Ammon's horn (tissue), 1 donor: ENCODE measurements around the gene BMPR1B.

Source experiments
- DNase-seq: peaks from one replicate; pipeline ENCODE4 v3.0.0-alpha.2; 2016; ENCODE audit warnings: low spot score

BMPR1B gene

GRCh38 chr4:94912606-94913005 lies 154.9 kb downstream of the BMPR1B start:
- no peak for DNase-seq

DNA sequence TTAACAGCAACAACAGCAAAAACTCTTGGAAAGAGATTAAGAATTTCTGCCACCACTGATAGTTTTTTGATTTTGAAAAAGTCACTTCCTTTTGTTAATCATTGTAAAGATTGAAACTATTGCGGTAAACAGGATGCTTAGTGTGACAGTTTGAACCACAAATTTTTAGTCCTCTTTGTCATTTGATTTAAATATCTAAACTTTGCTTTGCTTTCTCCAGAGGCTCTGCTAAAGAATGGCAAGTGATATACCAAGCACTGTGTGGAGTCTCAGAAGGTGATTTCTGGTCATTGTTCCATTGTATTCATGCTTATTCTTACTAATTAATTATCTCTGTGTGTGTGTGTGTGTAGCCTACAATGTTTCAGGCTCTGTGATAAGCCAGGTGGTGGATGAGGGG lies 155.6 kb downstream of the BMPR1B start:
- DNase-seq = no peak

DNA sequence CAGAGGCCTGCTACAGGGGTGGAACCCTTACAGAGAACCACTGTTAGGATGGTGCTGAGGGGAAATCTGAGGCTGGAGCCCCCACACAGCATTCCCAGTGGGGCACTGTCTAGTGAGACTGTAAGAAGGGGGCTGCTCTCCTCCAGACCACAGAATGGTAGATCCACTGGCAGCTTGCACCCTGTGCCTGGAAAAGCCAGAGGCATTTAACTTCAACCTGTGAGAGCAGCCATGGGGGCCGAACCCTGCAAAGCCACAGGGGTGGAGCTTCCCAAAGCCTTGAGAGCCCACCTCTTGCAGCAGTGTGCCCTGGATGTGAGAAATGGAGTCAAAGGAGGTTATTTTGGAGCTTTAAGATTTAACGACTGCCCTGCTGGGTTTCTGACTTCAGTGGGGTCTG lies 159.4 kb downstream of the BMPR1B start:
- no peak for DNase-seq

DNA sequence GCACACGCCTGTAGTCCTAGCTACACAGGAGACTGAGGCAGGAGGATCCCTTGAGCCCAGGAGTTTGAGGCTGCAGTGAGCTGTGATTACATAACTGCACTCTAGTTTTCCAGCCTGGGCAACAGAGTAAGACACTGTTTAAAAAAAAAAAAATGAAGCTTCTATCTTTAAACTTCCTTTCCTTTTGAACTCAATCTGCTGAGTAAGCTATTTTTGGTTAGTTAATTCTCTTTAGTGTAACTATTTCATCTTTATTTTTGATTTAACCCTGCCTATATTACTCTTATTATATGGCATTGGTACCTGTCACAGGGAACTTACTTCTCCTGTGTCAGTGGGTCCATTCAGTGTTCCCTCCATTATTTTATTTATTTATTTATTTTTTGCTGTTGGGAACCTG lies 160.8 kb downstream of the BMPR1B start:
- no peak for DNase-seq

GRCh38 chr4:94920369-94920768 lies 162.6 kb downstream of the BMPR1B start:
- no peak for DNase-seq

DNA sequence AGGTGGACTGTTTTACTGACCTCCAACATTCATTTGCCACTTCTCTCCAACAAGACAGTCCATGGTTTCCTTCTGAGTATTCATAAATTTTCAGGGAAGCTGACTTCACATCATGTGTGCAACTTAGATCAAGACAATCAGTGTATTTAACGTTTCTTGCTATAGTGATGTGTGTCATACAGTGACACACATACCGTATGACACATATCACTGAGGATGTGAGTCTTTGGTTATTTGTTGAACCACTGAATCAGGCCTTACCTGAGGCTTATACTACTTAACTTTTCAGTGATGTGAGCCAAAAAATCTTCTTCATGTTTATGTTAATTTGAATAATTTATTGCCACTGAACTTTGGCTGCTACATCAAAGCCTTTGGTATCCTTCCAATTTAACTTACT lies 166.8 kb downstream of the BMPR1B start:
- no peak for DNase-seq

DNA sequence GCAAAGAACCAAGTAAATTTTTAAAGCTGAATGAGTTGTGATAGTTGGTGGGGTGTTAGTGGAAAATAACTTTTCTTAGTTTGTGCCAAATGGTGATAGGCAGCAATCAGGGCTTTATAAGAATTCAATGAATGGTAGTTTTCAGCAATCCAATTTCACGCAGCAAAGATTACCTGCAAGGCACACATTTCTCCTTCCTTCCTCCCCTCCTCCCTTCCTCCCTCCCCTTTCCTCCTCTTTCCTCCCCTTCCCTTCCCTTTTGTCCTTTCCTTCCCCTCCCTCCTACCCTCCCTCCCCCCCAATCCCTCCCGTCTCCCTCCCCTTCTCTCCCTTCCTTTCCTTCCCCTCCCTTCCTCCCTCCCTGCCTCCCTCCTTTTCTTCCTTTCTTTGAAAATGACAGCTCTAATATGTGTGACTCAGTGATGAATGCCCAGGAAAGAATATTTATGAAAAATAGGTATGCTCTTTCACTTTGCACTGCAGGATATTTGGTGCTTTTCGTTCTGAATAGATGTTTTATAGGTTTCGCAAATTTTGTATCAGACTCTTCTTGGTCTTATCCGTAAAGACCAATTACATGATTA lies 168.1 kb downstream of the BMPR1B start:
- DNase-seq = no peak

GRCh38 chr4:94926936-94927335 lies 169.2 kb downstream of the BMPR1B start:
- no peak for DNase-seq

DNA sequence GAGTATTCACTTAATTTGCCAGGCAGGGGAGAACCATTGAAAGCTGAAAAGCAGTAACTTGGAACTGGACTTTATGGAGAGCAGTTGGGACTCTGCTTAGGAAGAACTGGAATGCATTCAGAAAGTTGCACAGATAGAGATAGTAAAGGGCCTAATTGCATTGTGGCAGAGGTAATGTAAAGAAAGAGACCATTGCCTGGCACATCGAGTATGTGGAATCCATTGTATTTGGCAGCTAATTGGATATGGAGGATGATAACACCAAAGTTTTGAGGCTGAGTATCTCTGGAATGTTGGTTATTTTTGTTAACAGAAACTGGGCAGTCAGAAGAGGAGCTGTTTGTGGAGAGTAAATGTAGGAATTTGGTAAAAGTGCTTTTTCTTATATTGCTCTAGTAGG lies 169.9 kb downstream of the BMPR1B start:
- no peak for DNase-seq

DNA sequence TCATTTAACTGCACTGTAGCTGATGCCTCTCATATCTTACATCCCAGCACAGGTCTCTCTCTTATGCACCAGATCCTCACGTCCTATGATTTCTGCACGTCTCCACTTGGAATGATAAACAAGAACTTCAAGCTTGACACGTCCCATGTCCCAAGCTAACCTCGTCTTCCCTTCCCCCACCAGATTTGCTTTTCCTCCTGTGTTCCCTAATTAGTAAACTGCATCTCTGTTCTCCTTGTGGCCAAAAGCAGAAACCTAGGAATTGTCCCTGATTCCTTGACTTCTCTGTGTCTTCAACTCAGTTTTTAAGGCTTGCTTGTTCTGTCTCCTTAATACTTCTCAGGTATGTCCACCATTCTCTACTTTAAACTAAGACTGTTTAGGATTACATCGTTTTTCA lies 171.9 kb downstream of the BMPR1B start:
- no peak for DNase-seq

DNA sequence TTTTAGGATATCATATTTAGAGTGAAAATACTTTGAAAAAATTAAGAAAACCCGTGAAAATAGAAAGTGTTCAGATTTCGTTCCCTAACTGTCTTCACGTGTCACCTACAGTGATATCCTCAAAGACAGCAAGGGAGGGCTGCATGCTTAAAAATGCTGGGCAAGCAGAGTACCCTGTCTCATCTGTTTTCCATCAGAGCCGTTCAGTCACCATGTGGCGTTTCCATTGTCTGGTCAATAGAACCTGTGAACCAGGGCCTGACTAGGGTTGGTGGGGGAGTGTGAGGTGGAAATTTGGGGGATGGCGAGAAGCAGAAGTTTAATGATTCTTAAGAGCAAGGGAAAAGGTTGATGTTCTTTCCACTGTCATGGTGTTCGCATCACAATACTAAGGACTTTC lies 173.9 kb downstream of the BMPR1B start:
- DNase-seq = no peak

GRCh38 chr4:94932366-94932765 lies 174.6 kb downstream of the BMPR1B start:
- no peak for DNase-seq

GRCh38 chr4:94933799-94934198 lies 176.0 kb downstream of the BMPR1B start:
- DNase-seq = no peak

- no peak for DNase-seq
These were observed 176.4 kb downstream of the BMPR1B start for GRCh38 chr4:94934201-94934600.

GRCh38 chr4:94934864-94935263 lies 177.1 kb downstream of the BMPR1B start:
- no peak for DNase-seq

- DNase-seq = no peak
These were observed 179.1 kb downstream of the BMPR1B start for GRCh38 chr4:94936854-94937253.

- no peak for DNase-seq
These were observed 182.2 kb downstream of the BMPR1B start for GRCh38 chr4:94939791-94940519.

GRCh38 chr4:94940520-94940908 lies 182.8 kb downstream of the BMPR1B start:
- DNase-seq = no peak

GRCh38 chr4:94941706-94942105 lies 184.0 kb downstream of the BMPR1B start:
- DNase-seq = no peak

DNA sequence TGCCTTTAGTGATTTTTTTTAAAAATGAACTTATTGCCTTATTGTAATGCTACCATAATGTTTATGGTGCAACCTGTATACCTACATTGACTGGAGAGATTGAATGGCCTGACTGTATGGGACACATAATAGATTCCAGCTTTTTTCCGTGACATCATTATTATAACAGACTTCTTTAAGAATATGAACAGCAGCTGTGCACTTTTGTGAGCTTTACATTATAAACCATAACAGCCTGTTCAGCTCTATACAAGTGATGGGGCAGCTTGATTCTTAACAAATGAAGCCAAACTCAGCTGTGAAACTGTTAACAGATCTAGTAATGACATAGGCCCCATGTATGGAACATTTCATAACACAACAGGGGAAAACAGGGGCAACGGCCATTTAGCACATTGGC lies 187.0 kb downstream of the BMPR1B start:
- no peak for DNase-seq

GRCh38 chr4:94947681-94948108 lies 189.9 kb downstream of the BMPR1B start:
- DNase-seq = no peak

GRCh38 chr4:94954251-94954650 lies 196.5 kb downstream of the BMPR1B start:
- DNase-seq = no peak

DNA sequence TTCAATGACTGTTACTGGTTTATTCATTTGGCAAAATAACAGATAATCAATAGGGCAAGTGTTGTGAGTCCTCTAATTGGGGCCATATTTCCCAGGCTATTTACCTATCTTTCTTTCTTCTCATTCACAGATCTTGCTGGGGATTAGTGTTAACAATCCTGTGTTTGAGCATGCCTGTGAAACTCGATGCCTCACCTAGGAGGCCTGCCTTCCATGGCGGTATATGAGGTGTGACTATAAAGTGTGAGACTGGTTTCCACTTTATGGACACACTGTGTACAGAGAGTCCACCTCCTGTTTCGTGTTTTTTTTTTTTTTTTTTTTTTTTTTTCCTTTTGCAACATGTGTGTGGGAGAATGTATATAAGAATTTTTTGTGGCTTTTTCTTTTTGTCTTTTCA lies 199.3 kb downstream of the BMPR1B start:
- DNase-seq = no peak

DNA sequence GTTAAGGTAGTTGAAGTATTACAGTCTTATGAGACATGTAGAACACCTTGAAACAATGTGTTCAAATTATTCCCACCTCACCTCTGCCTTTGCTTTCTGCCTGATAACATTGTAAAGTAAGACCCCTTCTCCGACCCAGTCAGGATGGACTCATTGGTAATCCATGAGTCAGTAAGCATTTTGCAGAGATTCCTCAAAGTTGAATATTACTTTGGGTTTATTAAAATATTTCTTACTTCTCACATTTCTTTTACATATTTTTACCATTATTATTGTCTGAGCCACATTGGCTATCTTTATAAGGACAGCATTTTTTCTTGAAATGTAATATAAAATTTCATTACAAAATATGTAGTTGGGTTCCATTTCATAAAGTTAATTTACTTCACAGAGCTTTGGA lies 201.6 kb downstream of the BMPR1B start:
- no peak for DNase-seq
